Keratinocyte (primary cell): ENCODE results near the gene BSPRY.

Experiments
- CTCF ChIP-seq, 3 experiments: IDR thresholded peaks in 1 of 3; conservative IDR thresholded peaks in 1 of 3; optimal IDR thresholded peaks in 1 of 3; 2 replicates in 2 of 3; 3 replicates in 1 of 3; pipeline versions ENCODE3 to v1.5.1; 2011; ENCODE audit warnings: low read length in 3 of 3, mild to moderate bottlenecking in 3 of 3, moderate library complexity in 2 of 3, control low read depth in 1 of 3, inconsistent platforms in 1 of 3; ENCODE audit not compliant: insufficient read depth in 2 of 3; ENCODE audit errors: extremely low read depth in 1 of 3
- EZH2 ChIP-seq: IDR thresholded peaks from one replicate; pipeline ENCODE4 v1.6.1; 2012; ENCODE audit warnings: inconsistent platforms, mild to moderate bottlenecking, low read length, moderate library complexity

- no peak for TF ChIP-seq CTCF (optimal IDR thresholded peaks at IDR 0.05 in 1 of 3, IDR thresholded peaks at IDR 0.05 in 1 of 3, conservative IDR thresholded peaks at IDR 0.05 in 1 of 3; ENCODE audit: extremely low read depth in 1 of 3, insufficient read depth in 2 of 3, low read length in 3 of 3)
- TF ChIP-seq EZH2: no peak
Measured at GRCh38 chr9:113345671-113346070, 3.7 kb upstream of the BSPRY start.
